ENCODE results near the gene SETBP1.

GRCh38 chr18:45024357-45025088 lies 343.8 kb downstream of the SETBP1 start:
- TF ChIP-seq PRDM10 (tag by site-specific recombination; IDR thresholded peaks at IDR 0.05): no peak
- no peak for TF ChIP-seq ZNF133 (tag by site-specific recombination; IDR thresholded peaks at IDR 0.05)
- TF ChIP-seq REST (tag by site-specific recombination; IDR thresholded peaks at IDR 0.05): no peak
- TF ChIP-seq CTCF (tag by site-specific recombination; IDR thresholded peaks at IDR 0.05): no peak
- TF ChIP-seq YY1 (tag by site-specific recombination; IDR thresholded peaks at IDR 0.05): no peak
- no peak for TF ChIP-seq ZNF140 (tag by site-specific recombination; IDR thresholded peaks at IDR 0.05)
- no peak for TF ChIP-seq ZEB2 (tag by site-specific recombination; IDR thresholded peaks at IDR 0.05)
